Panc1 (cell line): ENCODE results near the gene KCNMA1.

ENCODE experiments used
- POLR2AphosphoS5 ChIP-seq: IDR thresholded peaks from 2 replicates; pipeline ENCODE4 v1.6.1; 2012; ENCODE audit warnings: mild to moderate bottlenecking, low read depth, low read length, moderate library complexity
- SIN3A ChIP-seq: IDR thresholded peaks from 2 replicates; pipeline ENCODE4 v1.6.1; 2012; ENCODE audit warnings: low read depth, mild to moderate bottlenecking, low read length, moderate library complexity, borderline replicate concordance; ENCODE audit not compliant: insufficient read depth
- TF ChIP-seq, protein P1 (sequence below): fragments of 450-650 bp; IDR thresholded peaks from 2 replicates; pipeline ENCODE4 v1.5.1; 2017; ENCODE audit warnings: mild to moderate bottlenecking
- TF ChIP-seq, protein P2 (sequence below), 2 experiments: IDR thresholded peaks; 2 replicates each; pipeline ENCODE4 v1.6.1; 2011 to 2012; ENCODE audit warnings: low read depth in 2 of 2, control low read depth in 1 of 2, low read length in 1 of 2, mild to moderate bottlenecking in 1 of 2, moderate library complexity in 1 of 2; ENCODE audit not compliant: insufficient read depth in 1 of 2

DNA sequence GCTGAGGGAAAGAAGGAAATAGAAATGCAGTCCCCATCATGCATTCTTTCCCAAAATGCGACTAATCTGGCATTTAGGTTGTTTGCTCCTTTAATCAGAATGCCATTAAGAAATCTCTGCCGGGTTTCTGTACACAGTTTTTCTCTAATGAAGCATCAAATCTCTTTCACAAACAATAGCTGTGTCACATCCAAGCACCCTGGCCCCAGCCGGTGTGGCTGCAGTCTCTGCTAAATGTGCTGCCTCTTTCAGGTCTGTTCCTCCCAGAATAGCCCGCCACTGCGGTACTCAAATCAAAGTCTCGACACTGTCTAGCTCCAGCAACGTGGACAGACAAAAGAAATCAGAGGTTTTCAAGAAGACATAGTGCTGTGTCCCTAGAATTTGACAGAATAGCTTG lies 343.8 kb downstream of the KCNMA1 start:
- TF ChIP-seq SIN3A (no peak), POLR2AphosphoS5 (no peak)
- TF ChIP-seq, protein P1, sequence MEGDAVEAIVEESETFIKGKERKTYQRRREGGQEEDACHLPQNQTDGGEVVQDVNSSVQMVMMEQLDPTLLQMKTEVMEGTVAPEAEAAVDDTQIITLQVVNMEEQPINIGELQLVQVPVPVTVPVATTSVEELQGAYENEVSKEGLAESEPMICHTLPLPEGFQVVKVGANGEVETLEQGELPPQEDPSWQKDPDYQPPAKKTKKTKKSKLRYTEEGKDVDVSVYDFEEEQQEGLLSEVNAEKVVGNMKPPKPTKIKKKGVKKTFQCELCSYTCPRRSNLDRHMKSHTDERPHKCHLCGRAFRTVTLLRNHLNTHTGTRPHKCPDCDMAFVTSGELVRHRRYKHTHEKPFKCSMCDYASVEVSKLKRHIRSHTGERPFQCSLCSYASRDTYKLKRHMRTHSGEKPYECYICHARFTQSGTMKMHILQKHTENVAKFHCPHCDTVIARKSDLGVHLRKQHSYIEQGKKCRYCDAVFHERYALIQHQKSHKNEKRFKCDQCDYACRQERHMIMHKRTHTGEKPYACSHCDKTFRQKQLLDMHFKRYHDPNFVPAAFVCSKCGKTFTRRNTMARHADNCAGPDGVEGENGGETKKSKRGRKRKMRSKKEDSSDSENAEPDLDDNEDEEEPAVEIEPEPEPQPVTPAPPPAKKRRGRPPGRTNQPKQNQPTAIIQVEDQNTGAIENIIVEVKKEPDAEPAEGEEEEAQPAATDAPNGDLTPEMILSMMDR: no peak
- TF ChIP-seq, protein P2, sequence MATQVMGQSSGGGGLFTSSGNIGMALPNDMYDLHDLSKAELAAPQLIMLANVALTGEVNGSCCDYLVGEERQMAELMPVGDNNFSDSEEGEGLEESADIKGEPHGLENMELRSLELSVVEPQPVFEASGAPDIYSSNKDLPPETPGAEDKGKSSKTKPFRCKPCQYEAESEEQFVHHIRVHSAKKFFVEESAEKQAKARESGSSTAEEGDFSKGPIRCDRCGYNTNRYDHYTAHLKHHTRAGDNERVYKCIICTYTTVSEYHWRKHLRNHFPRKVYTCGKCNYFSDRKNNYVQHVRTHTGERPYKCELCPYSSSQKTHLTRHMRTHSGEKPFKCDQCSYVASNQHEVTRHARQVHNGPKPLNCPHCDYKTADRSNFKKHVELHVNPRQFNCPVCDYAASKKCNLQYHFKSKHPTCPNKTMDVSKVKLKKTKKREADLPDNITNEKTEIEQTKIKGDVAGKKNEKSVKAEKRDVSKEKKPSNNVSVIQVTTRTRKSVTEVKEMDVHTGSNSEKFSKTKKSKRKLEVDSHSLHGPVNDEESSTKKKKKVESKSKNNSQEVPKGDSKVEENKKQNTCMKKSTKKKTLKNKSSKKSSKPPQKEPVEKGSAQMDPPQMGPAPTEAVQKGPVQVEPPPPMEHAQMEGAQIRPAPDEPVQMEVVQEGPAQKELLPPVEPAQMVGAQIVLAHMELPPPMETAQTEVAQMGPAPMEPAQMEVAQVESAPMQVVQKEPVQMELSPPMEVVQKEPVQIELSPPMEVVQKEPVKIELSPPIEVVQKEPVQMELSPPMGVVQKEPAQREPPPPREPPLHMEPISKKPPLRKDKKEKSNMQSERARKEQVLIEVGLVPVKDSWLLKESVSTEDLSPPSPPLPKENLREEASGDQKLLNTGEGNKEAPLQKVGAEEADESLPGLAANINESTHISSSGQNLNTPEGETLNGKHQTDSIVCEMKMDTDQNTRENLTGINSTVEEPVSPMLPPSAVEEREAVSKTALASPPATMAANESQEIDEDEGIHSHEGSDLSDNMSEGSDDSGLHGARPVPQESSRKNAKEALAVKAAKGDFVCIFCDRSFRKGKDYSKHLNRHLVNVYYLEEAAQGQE (IDR thresholded peaks at IDR 0.05; ENCODE audit: insufficient read depth in 1 of 2, low read depth in 2 of 2, low read length in 1 of 2): no peak
